Activated CD8-positive, alpha-beta memory T cell treated with anti-CD3 and anti-CD28 coated beads, Interleukin-2, amount 10 ng/mL, durations not matched to agents 7 days and 5 days (primary cell): Measurements from ENCODE around the gene SMIM43. TPM values are rescaled to one million over a fixed set of nuclear protein-coding genes. Genes with fewer than 3 reads are reported as not detected.
"Not testable (repeated sequence)": the region's sequence is repeated elsewhere in the genome, so short reads cannot be mapped to it uniquely, and the experiment has no call there.

Source experiments
- ATAC-seq: fragments of 150-1000 bp; cut with Tn5 transposase; one replicate; pipeline ENCODE4 v1.10.0; 2021; ENCODE audit warnings: moderate library complexity
- CTCF ChIA-PET: fragments of 350-600 bp; sonication (Branson Sonifier 250); formaldehyde crosslinking; loops from one replicate; lab custom pipeline; 2021; ENCODE audit warnings: antibody characterized with exemption; lab: Charles Lee
- DNase-seq: peaks from one replicate; pipeline ENCODE4 v3.0.0-alpha.2; 2020
- H3K27ac Mint-ChIP-seq: one replicate; pipeline ENCODE4 v1.8.0; 2021; ENCODE audit warnings: mild to moderate bottlenecking, mixed read lengths
- H3K27me3 Mint-ChIP-seq: one replicate; pipeline ENCODE4 v1.8.0; 2021; ENCODE audit warnings: mixed read lengths
- H3K36me3 Mint-ChIP-seq: one replicate; pipeline ENCODE4 v1.8.0; 2021; ENCODE audit warnings: mild to moderate bottlenecking, mixed read lengths
- H3K4me1 Mint-ChIP-seq: one replicate; pipeline ENCODE4 v1.8.0; 2021; ENCODE audit warnings: mixed read lengths
- H3K4me3 Mint-ChIP-seq: one replicate; pipeline ENCODE4 v1.8.0; 2021; ENCODE audit warnings: mild to moderate bottlenecking, moderate library complexity, mixed read lengths
- H3K9me3 Mint-ChIP-seq: one replicate; pipeline ENCODE4 v1.8.0; 2022; ENCODE audit warnings: low read depth, mixed read lengths
- total RNA-seq, 2 experiments: library from RNA; stranded (reverse); gene quantifications; one replicate each; pipeline ENCODE4 v1.2.3, GENCODE V29; 2021

Gene SMIM43
- total RNA-seq, 2 experiments from 2014 or later = 0.18 TPM; not detected in 1

GRCh38 chr4:121739575-121739974 is 25.4 kb downstream of the SMIM43 start:
- DNase-seq (no peak), ATAC-seq (no peak)
- H3K9me3 Mint-ChIP-seq = no peaks in the 10 kb centered on the region
- no peaks in the 10 kb centered on the region for H3K36me3 Mint-ChIP-seq
- H3K4me1 Mint-ChIP-seq = no peaks in the 10 kb centered on the region
- no peak overlapping the region for H3K4me3 Mint-ChIP-seq
- no peak overlapping the region for H3K27ac Mint-ChIP-seq
- H3K27me3 Mint-ChIP-seq = peaks cover 14% of the 10 kb centered on the region
- CTCF ChIA-PET = interaction anchor here (0.9 to 1.1 kb wide), 2 partner anchors 277 to 368 kb away, joined by 3 to 4 read pairs; no protein-coding TSS in a partner anchor

- CTCF ChIA-PET = interaction anchor here (0.9 to 1.1 kb wide), 2 partner anchors 277 to 368 kb away, joined by 3 to 4 read pairs; no protein-coding TSS in a partner anchor
- ATAC-seq (no peak), DNase-seq (no peak)
- Mint-ChIP-seq H3K36me3 (no peaks in the 10 kb centered on the region), H3K4me3 (no peak overlapping the region), H3K27ac (no peak overlapping the region), H3K9me3 (no peaks in the 10 kb centered on the region), H3K27me3 (peaks cover 14% of the 10 kb centered on the region), H3K4me1 (no peaks in the 10 kb centered on the region)
Measured at GRCh38 chr4:121738780-121739535, 26.0 kb downstream of the SMIM43 start.

- ATAC-seq = no peak
- no peaks in the 10 kb centered on the region for H3K36me3 Mint-ChIP-seq
- H3K27me3 Mint-ChIP-seq = peaks cover 14% of the 10 kb centered on the region
- no peak overlapping the region for H3K4me3 Mint-ChIP-seq
- no peaks in the 10 kb centered on the region for H3K9me3 Mint-ChIP-seq
- CTCF ChIA-PET = interaction anchor here (1.2 to 1.6 kb wide), 2 partner anchors 16 to 31 kb away, joined by 3 to 4 read pairs; no protein-coding TSS in a partner anchor
- H3K4me1 Mint-ChIP-seq = no peaks in the 10 kb centered on the region
- H3K27ac Mint-ChIP-seq = no peak overlapping the region
- no peak for DNase-seq
Measured at GRCh38 chr4:121737846-121738554, 27.0 kb downstream of the SMIM43 start.

DNA sequence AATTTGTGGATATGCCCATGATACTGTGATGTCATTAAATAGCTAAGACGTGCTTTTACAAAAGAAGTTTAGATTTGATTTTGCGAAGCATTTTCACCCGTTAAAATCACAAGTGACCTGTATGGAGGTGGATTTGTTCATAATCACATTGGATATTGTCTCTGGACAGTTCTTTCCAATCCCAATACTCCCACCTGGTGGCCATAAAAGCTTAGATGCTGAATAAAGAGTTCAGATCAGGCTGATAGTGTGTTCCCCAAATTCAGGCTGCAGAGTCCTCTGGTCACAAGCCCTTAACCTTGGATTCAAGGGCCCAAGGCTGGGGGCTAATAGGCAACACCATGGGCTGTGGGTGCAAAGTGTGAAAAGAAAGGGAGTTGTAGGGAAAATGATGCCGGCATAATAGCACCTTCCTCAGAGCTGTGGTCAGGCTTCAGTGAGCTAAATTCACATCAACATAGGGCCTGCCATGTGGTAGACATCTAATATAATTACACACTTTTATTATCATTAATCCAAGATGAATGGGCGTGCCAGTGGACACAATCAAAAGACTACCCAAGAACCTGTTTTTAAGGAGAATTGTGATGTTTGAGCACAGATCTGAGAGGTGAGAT is 28.1 kb downstream of the SMIM43 start:
- Mint-ChIP-seq H3K27me3 (peaks cover 11% of the 10 kb centered on the region), H3K9me3 (no peaks in the 10 kb centered on the region), H3K4me1 (no peaks in the 10 kb centered on the region), H3K4me3 (no peak overlapping the region), H3K36me3 (no peaks in the 10 kb centered on the region), H3K27ac (no peak overlapping the region)
- ATAC-seq (peak; percentile 39), DNase-seq (no peak)
- CTCF ChIA-PET = interaction anchor here (0.8 to 3.2 kb wide), 12 partner anchors 12 to 366 kb away, joined by 3 to 16 read pairs (median 3); partner anchors contain the start of gene ANXA5

DNA sequence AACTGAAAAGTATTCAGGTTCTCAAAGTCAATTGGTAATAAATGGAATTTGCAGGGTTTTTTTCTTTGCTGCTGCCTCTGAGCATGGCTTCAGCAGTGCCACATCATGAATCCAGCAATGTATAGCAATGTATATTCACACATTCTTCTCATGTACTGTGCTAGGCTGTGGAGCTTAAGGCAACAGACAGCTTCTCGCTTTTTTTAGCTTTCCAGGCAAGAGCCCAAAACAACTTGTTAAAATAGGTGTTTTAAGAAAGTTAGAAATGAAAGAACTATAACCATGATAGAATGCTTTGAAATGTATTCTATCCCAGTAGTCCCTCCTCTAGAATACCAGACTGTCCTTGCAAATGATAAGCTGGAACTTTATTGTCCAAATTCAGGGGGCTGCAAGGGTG is 30.4 kb downstream of the SMIM43 start:
- DNase-seq (no peak), ATAC-seq (no peak)
- H3K9me3 Mint-ChIP-seq = no peaks in the 10 kb centered on the region
- H3K4me1 Mint-ChIP-seq = no peaks in the 10 kb centered on the region
- no peak overlapping the region for H3K4me3 Mint-ChIP-seq
- H3K27ac Mint-ChIP-seq = no peak overlapping the region
- CTCF ChIA-PET = interaction anchor here (1.1 to 3.2 kb wide), 2 partner anchors 9 to 272 kb away, joined by 3 to 16 read pairs; no protein-coding TSS in a partner anchor
- H3K36me3 Mint-ChIP-seq = no peaks in the 10 kb centered on the region
- peaks cover 12% of the 10 kb centered on the region for H3K27me3 Mint-ChIP-seq

- Mint-ChIP-seq H3K4me1 (no peaks in the 10 kb centered on the region), H3K27me3 (peaks cover 9% of the 10 kb centered on the region), H3K9me3 (no peaks in the 10 kb centered on the region), H3K27ac (no peak overlapping the region), H3K36me3 (no peaks in the 10 kb centered on the region), H3K4me3 (no peak overlapping the region)
- DNase-seq = no peak
- ATAC-seq = no peak
- CTCF ChIA-PET = interaction anchor here (1.3 kb wide), 1 partner anchor 271 kb away, joined by 3 read pairs; no protein-coding TSS in a partner anchor
Measured at GRCh38 chr4:121733942-121734341, 31.0 kb downstream of the SMIM43 start.

GRCh38 chr4:121729753-121730152 is 35.2 kb downstream of the SMIM43 start:
- Mint-ChIP-seq H3K27me3 (peaks cover 11% of the 10 kb centered on the region), H3K4me1 (peaks cover 12% of the 10 kb centered on the region)
- CTCF ChIA-PET, H3K36me3 Mint-ChIP-seq, H3K4me3 Mint-ChIP-seq, DNase-seq, H3K27ac Mint-ChIP-seq, ATAC-seq, H3K9me3 Mint-ChIP-seq: not testable (repeated sequence)

DNA sequence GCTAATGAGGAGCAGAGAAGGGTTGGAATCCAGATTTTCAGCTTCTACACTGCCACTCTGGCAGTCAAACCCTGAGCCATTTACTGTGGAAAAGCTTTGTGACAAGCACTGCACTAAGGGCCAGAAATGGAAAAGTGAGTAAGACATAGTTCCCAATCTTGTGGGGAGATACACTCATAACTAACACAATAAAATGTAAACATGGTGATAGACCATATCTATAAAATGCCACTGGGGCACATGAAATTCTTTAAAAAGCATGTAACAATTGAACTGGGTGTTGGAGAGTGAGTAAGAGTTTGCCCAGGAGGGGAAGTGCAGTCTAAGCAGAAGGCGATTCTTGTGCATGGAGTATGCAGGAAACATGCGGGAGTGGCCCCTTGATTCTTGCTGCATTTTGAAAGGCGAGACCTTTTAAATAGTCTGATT is 36.2 kb downstream of the SMIM43 start:
- no peaks in the 10 kb centered on the region for H3K9me3 Mint-ChIP-seq
- CTCF ChIA-PET = interaction anchor here (2.0 kb wide), 1 partner anchor 32 kb away, joined by 7 read pairs; the partner anchor contains the start of gene ANXA5
- no peak overlapping the region for H3K27ac Mint-ChIP-seq
- ATAC-seq (no peak), DNase-seq (no peak)
- H3K36me3 Mint-ChIP-seq = no peaks in the 10 kb centered on the region
- peaks cover 12% of the 10 kb centered on the region for H3K4me1 Mint-ChIP-seq
- no peak overlapping the region for H3K4me3 Mint-ChIP-seq
- peaks cover 11% of the 10 kb centered on the region for H3K27me3 Mint-ChIP-seq

GRCh38 chr4:121728066-121728465 is 36.9 kb downstream of the SMIM43 start:
- no peak for ATAC-seq
- H3K4me3 Mint-ChIP-seq = no peak overlapping the region
- H3K27me3 Mint-ChIP-seq = peaks cover 11% of the 10 kb centered on the region
- CTCF ChIA-PET = interaction anchor here (0.8 to 2.0 kb wide), 3 partner anchors 15 to 357 kb away, joined by 3 to 7 read pairs (median 3); partner anchors contain the start of gene ANXA5
- no peaks in the 10 kb centered on the region for H3K36me3 Mint-ChIP-seq
- no peak for DNase-seq
- H3K9me3 Mint-ChIP-seq = no peaks in the 10 kb centered on the region
- H3K27ac Mint-ChIP-seq = no peak overlapping the region
- H3K4me1 Mint-ChIP-seq = peaks cover 12% of the 10 kb centered on the region

DNA sequence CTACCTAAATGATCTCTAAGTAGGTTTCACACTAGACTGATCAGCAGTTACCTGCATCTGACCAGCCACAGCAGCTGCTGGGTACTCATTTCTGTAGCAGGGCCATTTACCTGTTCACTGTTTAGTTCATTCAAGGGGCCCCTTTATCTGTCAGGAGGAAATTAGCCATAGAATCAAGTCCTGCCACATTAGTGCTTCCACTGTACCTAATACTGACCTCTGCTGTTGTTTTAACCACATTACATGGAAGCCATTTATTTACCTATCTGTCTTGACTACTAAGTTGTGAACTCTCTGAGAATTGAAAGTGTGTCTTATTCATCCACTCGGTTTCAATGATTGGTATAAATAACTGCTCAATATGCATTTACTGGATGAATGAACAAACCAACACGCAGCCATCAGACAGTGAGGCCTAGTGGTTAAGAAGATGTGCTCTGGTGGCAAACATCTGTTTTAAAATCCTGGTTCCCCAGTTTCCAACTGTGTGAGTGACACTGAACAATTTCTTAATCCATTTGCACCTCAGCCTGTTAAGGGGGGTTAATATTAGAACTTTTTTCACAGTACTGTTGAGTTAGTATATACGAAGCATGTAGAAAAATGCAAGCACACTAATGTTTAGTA is 38.2 kb downstream of the SMIM43 start:
- ATAC-seq (peak; percentile 90), DNase-seq (no peak)
- Mint-ChIP-seq H3K27me3 (peaks cover 11% of the 10 kb centered on the region), H3K4me1 (peaks cover 12% of the 10 kb centered on the region), H3K27ac (no peak overlapping the region), H3K36me3 (no peaks in the 10 kb centered on the region), H3K9me3 (no peaks in the 10 kb centered on the region), H3K4me3 (no peak overlapping the region)
- CTCF ChIA-PET = interaction anchor here (1.0 to 1.5 kb wide), 3 partner anchors 45 to 264 kb away, joined by 3 to 6 read pairs (median 3); no protein-coding TSS in a partner anchor

- Mint-ChIP-seq H3K27me3 (peaks cover 7% of the 10 kb centered on the region), H3K36me3 (no peaks in the 10 kb centered on the region), H3K4me1 (peaks cover 12% of the 10 kb centered on the region), H3K27ac (no peak overlapping the region), H3K4me3 (no peak overlapping the region), H3K9me3 (no peaks in the 10 kb centered on the region)
- ATAC-seq (no peak), DNase-seq (no peak)
- CTCF ChIA-PET = interaction anchor here (0.9 to 2.7 kb wide), 9 partner anchors 9 to 262 kb away, joined by 3 to 14 read pairs (median 4); partner anchors contain the start of genes ANXA5 and SMIM43
Measured at GRCh38 chr4:121724671-121725070, 40.3 kb downstream of the SMIM43 start.

GRCh38 chr4:121721700-121722099 is 43.3 kb downstream of the SMIM43 start:
- Mint-ChIP-seq H3K27me3 (peaks cover 19% of the 10 kb centered on the region), H3K36me3 (no peaks in the 10 kb centered on the region), H3K4me3 (no peak overlapping the region), H3K9me3 (no peaks in the 10 kb centered on the region), H3K27ac (no peak overlapping the region), H3K4me1 (peaks cover 7% of the 10 kb centered on the region)
- CTCF ChIA-PET = interaction anchor here (1.0 to 1.2 kb wide), 4 partner anchors 8 to 259 kb away, joined by 4 to 5 read pairs (median 4); no protein-coding TSS in a partner anchor
- ATAC-seq (no peak), DNase-seq (no peak)
